GM23338 (cell line): ENCODE data around the gene EXOSC5. TPM values are rescaled to one million over a fixed set of nuclear protein-coding genes. Genes with fewer than 3 reads are reported as not detected.

Experiments
- ATAC-seq: fragments of 200-7000 bp; cut with Tn5 transposase; 3 replicates; pipeline ENCODE4 v1.9.1; 2020
- DNase-seq: peaks from one replicate; pipeline ENCODE4 v3.0.0-alpha.2; 2015; ENCODE audit warnings: low spot score
- H2AFZ ChIP-seq: fragments of 200-600 bp; sonication (generic); 2 replicates; pipeline ENCODE4 v1.8.0; 2016; ENCODE audit warnings: antibody characterized with exemption, mild to moderate bottlenecking, moderate library complexity
- H3F3A ChIP-seq: fragments of 200-600 bp; sonication (generic); replicated peaks from 2 replicates; pipeline ENCODE4 v1.8.0; 2017; ENCODE audit warnings: antibody characterized with exemption, mixed run types, low read depth
- H3K27ac ChIP-seq: fragments of 200-600 bp; sonication (generic); 2 replicates; pipeline ENCODE4 v1.6.1; 2016; ENCODE audit warnings: low read depth
- H3K27me3 ChIP-seq: fragments of 200-600 bp; sonication (generic); 2 replicates; pipeline ENCODE4 v1.8.0; 2016; ENCODE audit warnings: mild to moderate bottlenecking, mixed run types, moderate library complexity; ENCODE audit not compliant: insufficient read depth
- H3K36me3 ChIP-seq: fragments of 200-600 bp; sonication (generic); 2 replicates; pipeline ENCODE4 v1.8.0; 2016; ENCODE audit warnings: mild to moderate bottlenecking; ENCODE audit not compliant: insufficient read depth
- H3K4me1 ChIP-seq: fragments of 200-600 bp; sonication (generic); 2 replicates; pipeline ENCODE4 v1.8.0; 2016; ENCODE audit warnings: mild to moderate bottlenecking, moderate library complexity; ENCODE audit not compliant: insufficient read depth
- H3K4me2 ChIP-seq: fragments of 200-600 bp; sonication (generic); 2 replicates; pipeline ENCODE4 v1.7.1; 2017; ENCODE audit warnings: mixed run types
- H3K4me3 ChIP-seq: fragments of 200-600 bp; sonication (generic); 2 replicates; pipeline ENCODE4 v1.6.1; 2016; ENCODE audit warnings: mixed run types
- H3K79me2 ChIP-seq: fragments of 200-600 bp; sonication (generic); replicated peaks from 2 replicates; pipeline ENCODE4 v1.8.0; 2017; ENCODE audit warnings: mild to moderate bottlenecking; ENCODE audit not compliant: insufficient read depth
- H3K9me2 ChIP-seq: fragments of 200-600 bp; sonication (generic); 2 replicates; pipeline ENCODE4 v1.8.0; 2017; ENCODE audit not compliant: insufficient read depth
- H4K20me1 ChIP-seq: fragments of 200-600 bp; sonication (generic); replicated peaks from 2 replicates; pipeline ENCODE4 v1.8.0; 2017; ENCODE audit warnings: mild to moderate bottlenecking; ENCODE audit not compliant: insufficient read depth
- H3K27ac Mint-ChIP-seq: 2 replicates; pipeline ENCODE4 v1.8.0; 2020; ENCODE audit warnings: inconsistent platforms, mild to moderate bottlenecking, moderate library complexity, mixed read lengths
- H3K27me3 Mint-ChIP-seq: 3 replicates; pipeline ENCODE4 v1.8.0; 2022; ENCODE audit warnings: low read depth, mild to moderate bottlenecking, moderate library complexity, mixed read lengths, inconsistent platforms; ENCODE audit not compliant: insufficient read depth, poor library complexity
- H3K36me3 Mint-ChIP-seq: 3 replicates; pipeline ENCODE4 v1.8.0; 2021; ENCODE audit warnings: low read depth, mild to moderate bottlenecking, inconsistent platforms, moderate library complexity, mixed read lengths
- H3K4me1 Mint-ChIP-seq: 3 replicates; pipeline ENCODE4 v1.8.0; 2020; ENCODE audit warnings: mild to moderate bottlenecking, inconsistent platforms, mixed read lengths
- H3K4me3 Mint-ChIP-seq: 3 replicates; pipeline ENCODE4 v1.8.0; 2021; ENCODE audit warnings: moderate library complexity, mild to moderate bottlenecking, inconsistent platforms, mixed read lengths
- H3K9me3 Mint-ChIP-seq: 3 replicates; pipeline ENCODE4 v1.8.0; 2020; ENCODE audit warnings: moderate library complexity, mild to moderate bottlenecking, inconsistent platforms, mixed read lengths
- CREB1 ChIP-seq: fragments of 250-450 bp; sonication (Bioruptor Pico); IDR thresholded peaks from 2 replicates; pipeline ENCODE4 v1.5.0; 2020; ENCODE audit warnings: low read depth, mild to moderate bottlenecking, moderate library complexity
- EZH2phosphoT487 ChIP-seq: fragments of 200-600 bp; sonication (generic); IDR thresholded peaks from one replicate; pipeline ENCODE4 v1.8.1; 2018; ENCODE audit warnings: antibody characterized with exemption; ENCODE audit not compliant: unreplicated experiment
- JUNB ChIP-seq: IDR thresholded peaks from one replicate; pipeline ENCODE4 v1.6.1; 2016; ENCODE audit warnings: antibody characterized with exemption; ENCODE audit not compliant: unreplicated experiment
- NANOG ChIP-seq: IDR thresholded peaks from 2 replicates; pipeline ENCODE4 v1.6.1; 2016; ENCODE audit warnings: antibody characterized with exemption, borderline replicate concordance
- POLR2AphosphoS5 ChIP-seq: IDR thresholded peaks from 2 replicates; pipeline ENCODE4 v1.6.1; 2016; ENCODE audit warnings: antibody characterized with exemption, low read depth
- STAT1 ChIP-seq: IDR thresholded peaks from one replicate; pipeline ENCODE4 v1.6.1; 2016; ENCODE audit warnings: antibody characterized with exemption; ENCODE audit not compliant: unreplicated experiment
- ZNF331 ChIP-seq: fragments of 250-450 bp; sonication (Bioruptor Pico); IDR thresholded peaks from 2 replicates; pipeline ENCODE4 v1.5.0; 2020; ENCODE audit warnings: low read depth, mild to moderate bottlenecking, moderate library complexity
- polyA plus RNA-seq: library from polyadenylated mRNA; unstranded; fragments of >200 nt; fragmentation: Nextera tagmentation; extraction: Ambion mirVana; gene quantifications from 2 replicates; pipeline ENCODE4 v1.2.1, GENCODE V29; 2016
- total RNA-seq: library from RNA; depleted of rRNA; stranded (reverse); fragments of >200 nt; shearing (Covaris generic); gene quantifications from 2 replicates; pipeline ENCODE4 v1.2.3, GENCODE V29; 2014
- TF ChIP-seq, protein P1 (sequence below): IDR thresholded peaks from one replicate; pipeline ENCODE4 v1.6.1; 2018; ENCODE audit warnings: antibody characterized with exemption; ENCODE audit not compliant: unreplicated experiment
- TF ChIP-seq, protein P2 (sequence below): IDR thresholded peaks from 2 replicates; pipeline ENCODE4 v1.6.1; 2016; ENCODE audit warnings: antibody characterized with exemption

EXOSC5 gene
- total and polyA plus RNA-seq, 2 experiments from 2014 or later: 65.1 to 125 TPM

DNA sequence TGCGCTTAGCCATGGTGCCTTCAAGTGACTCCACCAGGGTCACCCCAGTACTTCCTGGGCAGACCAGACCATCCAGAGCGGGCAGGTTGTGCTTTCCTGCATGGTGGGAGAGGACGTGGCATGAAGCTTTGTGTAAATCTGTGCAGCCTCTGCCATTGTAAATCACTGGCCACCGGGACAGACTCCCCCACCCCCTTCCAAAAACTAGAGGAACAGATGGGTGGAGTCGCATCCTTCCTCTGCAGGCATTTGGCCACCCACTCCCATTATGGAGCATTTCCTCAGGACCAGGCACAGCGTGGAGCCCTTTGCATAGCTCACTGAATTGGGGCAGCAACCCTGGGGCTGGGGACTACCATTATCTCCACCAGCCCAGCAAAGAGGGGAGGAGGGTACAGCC is 8.6 kb upstream of the EXOSC5 start:
- Histone ChIP-seq H3F3A (peaks cover 7% of the 10 kb centered on the region; the same call in 1 of the 2 replicates), H3K27ac (no peak overlapping the region), H3K9me2 (no peaks in the 10 kb centered on the region), H4K20me1 (no peaks in the 10 kb centered on the region; the same call in 1 of the 2 replicates), H3K79me2 (no peaks in the 10 kb centered on the region), H3K4me3 (no peak overlapping the region), H3K4me1 (no peaks in the 10 kb centered on the region), H3K4me2 (no peak overlapping the region), H3K27me3 (no peaks in the 10 kb centered on the region), H2AFZ (no peak overlapping the region), H3K36me3 (no peaks in the 10 kb centered on the region)
- DNase-seq (no peak), ATAC-seq (no peak)
- H3K36me3 Mint-ChIP-seq: peaks cover 3% of the 10 kb centered on the region; the same call in 2 of the 3 replicates
- H3K4me1 Mint-ChIP-seq: peaks cover 8% of the 10 kb centered on the region
- H3K9me3 Mint-ChIP-seq: no peaks in the 10 kb centered on the region
- TF ChIP-seq NANOG (no peak), JUNB (no peak), STAT1 (no peak), POLR2AphosphoS5 (no peak)
- TF ChIP-seq, protein P1, sequence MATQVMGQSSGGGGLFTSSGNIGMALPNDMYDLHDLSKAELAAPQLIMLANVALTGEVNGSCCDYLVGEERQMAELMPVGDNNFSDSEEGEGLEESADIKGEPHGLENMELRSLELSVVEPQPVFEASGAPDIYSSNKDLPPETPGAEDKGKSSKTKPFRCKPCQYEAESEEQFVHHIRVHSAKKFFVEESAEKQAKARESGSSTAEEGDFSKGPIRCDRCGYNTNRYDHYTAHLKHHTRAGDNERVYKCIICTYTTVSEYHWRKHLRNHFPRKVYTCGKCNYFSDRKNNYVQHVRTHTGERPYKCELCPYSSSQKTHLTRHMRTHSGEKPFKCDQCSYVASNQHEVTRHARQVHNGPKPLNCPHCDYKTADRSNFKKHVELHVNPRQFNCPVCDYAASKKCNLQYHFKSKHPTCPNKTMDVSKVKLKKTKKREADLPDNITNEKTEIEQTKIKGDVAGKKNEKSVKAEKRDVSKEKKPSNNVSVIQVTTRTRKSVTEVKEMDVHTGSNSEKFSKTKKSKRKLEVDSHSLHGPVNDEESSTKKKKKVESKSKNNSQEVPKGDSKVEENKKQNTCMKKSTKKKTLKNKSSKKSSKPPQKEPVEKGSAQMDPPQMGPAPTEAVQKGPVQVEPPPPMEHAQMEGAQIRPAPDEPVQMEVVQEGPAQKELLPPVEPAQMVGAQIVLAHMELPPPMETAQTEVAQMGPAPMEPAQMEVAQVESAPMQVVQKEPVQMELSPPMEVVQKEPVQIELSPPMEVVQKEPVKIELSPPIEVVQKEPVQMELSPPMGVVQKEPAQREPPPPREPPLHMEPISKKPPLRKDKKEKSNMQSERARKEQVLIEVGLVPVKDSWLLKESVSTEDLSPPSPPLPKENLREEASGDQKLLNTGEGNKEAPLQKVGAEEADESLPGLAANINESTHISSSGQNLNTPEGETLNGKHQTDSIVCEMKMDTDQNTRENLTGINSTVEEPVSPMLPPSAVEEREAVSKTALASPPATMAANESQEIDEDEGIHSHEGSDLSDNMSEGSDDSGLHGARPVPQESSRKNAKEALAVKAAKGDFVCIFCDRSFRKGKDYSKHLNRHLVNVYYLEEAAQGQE: no peak
- TF ChIP-seq, protein P2, sequence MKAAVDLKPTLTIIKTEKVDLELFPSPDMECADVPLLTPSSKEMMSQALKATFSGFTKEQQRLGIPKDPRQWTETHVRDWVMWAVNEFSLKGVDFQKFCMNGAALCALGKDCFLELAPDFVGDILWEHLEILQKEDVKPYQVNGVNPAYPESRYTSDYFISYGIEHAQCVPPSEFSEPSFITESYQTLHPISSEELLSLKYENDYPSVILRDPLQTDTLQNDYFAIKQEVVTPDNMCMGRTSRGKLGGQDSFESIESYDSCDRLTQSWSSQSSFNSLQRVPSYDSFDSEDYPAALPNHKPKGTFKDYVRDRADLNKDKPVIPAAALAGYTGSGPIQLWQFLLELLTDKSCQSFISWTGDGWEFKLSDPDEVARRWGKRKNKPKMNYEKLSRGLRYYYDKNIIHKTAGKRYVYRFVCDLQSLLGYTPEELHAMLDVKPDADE: no peak
- peaks cover 2% of the 10 kb centered on the region for H3K27me3 Mint-ChIP-seq
- H3K27ac Mint-ChIP-seq: no peak overlapping the region
- H3K4me3 Mint-ChIP-seq: no peak overlapping the region

DNA sequence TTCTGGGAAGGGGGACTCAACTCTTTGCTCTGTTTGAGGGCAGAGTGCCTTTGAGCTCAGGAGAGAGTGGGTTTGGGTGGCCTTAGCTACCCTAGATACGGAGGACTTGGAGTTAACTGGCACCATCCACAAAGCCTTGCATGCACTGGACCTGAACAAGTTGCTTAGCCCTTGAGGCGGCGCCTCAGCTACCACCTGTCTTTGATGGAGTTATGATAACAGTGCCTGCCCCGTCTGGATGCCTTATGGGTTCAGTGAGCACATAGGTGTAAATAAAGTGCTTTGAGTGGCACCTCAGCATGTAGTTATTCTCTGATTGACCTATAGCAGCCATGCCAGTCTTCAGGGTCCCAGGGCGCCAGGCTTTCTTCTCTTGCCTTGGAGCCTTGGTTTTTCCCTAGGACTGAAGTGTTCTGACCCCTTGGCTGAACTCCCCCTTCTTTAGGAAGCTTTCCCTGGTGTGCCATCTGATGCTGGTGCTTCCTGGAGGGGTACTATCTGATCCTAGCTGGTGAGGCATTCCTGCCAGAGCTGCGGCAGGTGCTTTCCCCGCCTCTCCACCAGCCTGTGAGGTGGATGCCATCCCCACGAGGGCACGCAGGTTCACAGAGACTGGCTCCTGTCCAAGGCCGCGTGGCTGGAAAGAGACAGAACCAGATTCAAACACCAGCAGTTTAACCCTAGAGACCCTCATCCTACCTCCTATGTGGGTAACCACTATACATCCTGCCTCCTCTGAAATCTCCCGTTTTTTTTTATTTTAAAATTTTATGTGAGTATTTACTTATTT is 6.2 kb upstream of the EXOSC5 start:
- Histone ChIP-seq H3K9me2 (no peaks in the 10 kb centered on the region), H3F3A (peaks cover 7% of the 10 kb centered on the region; the same call in 1 of the 2 replicates), H4K20me1 (peaks cover 3% of the 10 kb centered on the region), H2AFZ (no peak overlapping the region), H3K27me3 (no peaks in the 10 kb centered on the region), H3K4me2 (no peak overlapping the region), H3K36me3 (no peaks in the 10 kb centered on the region), H3K4me1 (0 out of 2 replicates have a peak, but pooled peaks cover 2% of the 10 kb centered on the region), H3K79me2 (peaks cover 11% of the 10 kb centered on the region), H3K4me3 (no peak overlapping the region), H3K27ac (no peak overlapping the region)
- H3K9me3 Mint-ChIP-seq: no peaks in the 10 kb centered on the region
- peaks cover 15% of the 10 kb centered on the region for H3K4me1 Mint-ChIP-seq
- ATAC-seq (no peak), DNase-seq (no peak)
- H3K36me3 Mint-ChIP-seq: peaks cover 3% of the 10 kb centered on the region; the same call in 2 of the 3 replicates
- peaks cover 2% of the 10 kb centered on the region for H3K27me3 Mint-ChIP-seq
- no peak overlapping the region for H3K27ac Mint-ChIP-seq
- H3K4me3 Mint-ChIP-seq: no peak overlapping the region
- TF ChIP-seq, protein P2: no peak
- TF ChIP-seq CREB1 (no peak), STAT1 (no peak), NANOG (no peak), EZH2phosphoT487 (no peak), JUNB (no peak), ZNF331 (CRISPR knock-in tag) (no peak), POLR2AphosphoS5 (no peak)
